Ovary (tissue), 9 donors: Measurements from ENCODE around the gene ZHX3. TPM values are rescaled to one million over a fixed set of nuclear protein-coding genes. Genes with fewer than 3 reads are reported as not detected.

Experiments used
- DNase-seq, 5 donors: peaks; one replicate each; pipeline ENCODE4 v3.0.0-alpha.2; 2019 to 2020
- H3K27ac ChIP-seq, 2 donors: fragments of 200-600 bp; one replicate each; pipeline versions ENCODE4 v1.5.1 to v1.8.0; 2019 to 2022
- H3K27me3 ChIP-seq: fragments of 200-600 bp; one replicate; pipeline ENCODE4 v1.8.0; 2022
- H3K36me3 ChIP-seq: fragments of 200-600 bp; sonication (generic); one replicate; pipeline ENCODE4 v1.5.1; 2019
- H3K4me1 ChIP-seq: one replicate; pipeline ENCODE4 v1.8.1; 2013; ENCODE audit warnings: mild to moderate bottlenecking, moderate library complexity; ENCODE audit not compliant: insufficient read depth
- H3K4me3 ChIP-seq: fragments of 200-600 bp; sonication (generic); one replicate; pipeline ENCODE4 v1.5.1; 2017
- H3K9me3 ChIP-seq, 2 donors: fragments of 200-600 bp in 1 of 2; sonication (generic) in 1 of 2; one replicate each; pipeline versions ENCODE4 v1.5.1 to v1.8.1; 2013 to 2019; ENCODE audit warnings: mild to moderate bottlenecking in 1 of 2, moderate library complexity in 1 of 2
- CTCF ChIP-seq, 3 donors: fragments of 450-650 bp in 2 of 3; fragments of 200-600 bp in 1 of 3; IDR thresholded peaks; one replicate each; pipeline versions ENCODE4 v1.5.1 to v1.8.0; 2016 to 2022; ENCODE audit warnings: antibody characterized with exemption in 3 of 3, mild to moderate bottlenecking in 1 of 3
- EP300 ChIP-seq: sonication (generic); formaldehyde crosslinking; IDR thresholded peaks from one replicate; pipeline ENCODE4 v1.6.1; 2017; ENCODE audit warnings: antibody characterized with exemption
- POLR2A ChIP-seq: fragments of 450-650 bp; IDR thresholded peaks from one replicate; pipeline ENCODE4 v1.6.1; 2017; ENCODE audit warnings: antibody characterized with exemption, mild to moderate bottlenecking, moderate library complexity
- WGBS, 3 donors: extraction: QIAGEN DNeasy Blood & Tissue Kit in 1 of 3; methylation state at CpG; one replicate each; pipeline versions ENCODE4 v1.1.5 to v1.1.7; 2013 to 2017; 5-methylcytosine and 5-hydroxymethylcytosine counted together
- intact Hi-C, 4 donors: fragments of 100-400 bp; cut with DNase I; formaldehyde crosslinking; loops; one replicate each; pipeline versions ENCODE4 v1.11.0 to v1.15.1; 2022 to 2023
- polyA plus RNA-seq, 2 donors: library from polyadenylated mRNA; stranded (reverse); fragments of 200-250 nt in 1 of 2; fragments of 350-450 nt in 1 of 2; fragmentation: Illumina TruSeq in 1 of 2; extraction: RNeasy Lipid Tissue Mini Kit (QIAGEN cat#74804) in 1 of 2; gene quantifications; one replicate each; pipeline ENCODE4 v1.2.3, GENCODE V29; 2013 to 2014
- total RNA-seq, 7 donors: library from RNA; depleted of rRNA in 2 of 7; stranded (reverse); fragments of >200 nt in 2 of 7; fragmentation: NEBNext Ultra II Directional in 3 of 7; extraction: Animal tissue kit (Norgen Biotek cat#: 25700) in 3 of 7; gene quantifications; one replicate each; pipeline versions ENCODE4 v1.1.0 to v1.2.4, GENCODE V29; 2016 to 2023
- donor health status: DM: no; HTN: no; CAD: no; lungs with moderate emphysema.
- donor health status: DM: no; HTN: no; CAD: no.
- donor health status: Bipolar disorder and iron deficiency.
- donor health status: DM: yes; HTN: yes; CAD: no.
- donor health status: DM: no; HTN: no; CAD: no.
- donor health status: DM: yes; HTN: yes; CAD: no.

Gene ZHX3
- total and polyA plus RNA-seq, 9 donors = 17.5 to 72.0 (median 39.6) TPM

- H3K27me3 ChIP-seq = no peaks in the 10 kb centered on the region
- no peaks in the 10 kb centered on the region for H3K36me3 ChIP-seq
- H3K27ac ChIP-seq = no peak overlapping the region
- 93 to 98% (median 97%) methylated on average over 3 of the region's 3 CpGs for WGBS, 3 donors
- H3K9me3 ChIP-seq = no peaks in the 10 kb centered on the region
- TF ChIP-seq POLR2A (no peak), EP300 (no peak), CTCF (IDR thresholded peaks at IDR 0.05) (no peak)
- intact Hi-C loops = loop anchor here in 1 of 4 donors (10.0 kb wide), 1 partner anchor 340 kb away; no protein-coding TSS in a partner anchor
- H3K4me1 ChIP-seq = no peaks in the 10 kb centered on the region
- H3K4me3 ChIP-seq = no peak overlapping the region
- DNase-seq = no peak
These were observed 37.7 kb upstream of the ZHX3 start for GRCh38 chr20:41355192-41355591.

GRCh38 chr20:41353530-41353929 lies 36.0 kb upstream of the ZHX3 start:
- no peak for DNase-seq
- Histone ChIP-seq H3K4me1 (no peaks in the 10 kb centered on the region), H3K27ac (no peak overlapping the region), H3K27me3 (no peaks in the 10 kb centered on the region), H3K36me3 (no peaks in the 10 kb centered on the region), H3K4me3 (no peak overlapping the region), H3K9me3 (no peaks in the 10 kb centered on the region)
- intact Hi-C loops = loop anchor here in 1 of 4 donors (10.0 kb wide), 1 partner anchor 341 kb away; no protein-coding TSS in a partner anchor
- no peak for TF ChIP-seq CTCF (IDR thresholded peaks at IDR 0.05)
- no peak for TF ChIP-seq EP300
- TF ChIP-seq POLR2A = no peak

GRCh38 chr20:41352666-41353065 lies 35.1 kb upstream of the ZHX3 start:
- H3K4me3 ChIP-seq = no peak overlapping the region
- no peaks in the 10 kb centered on the region for H3K27me3 ChIP-seq
- no peaks in the 10 kb centered on the region for H3K9me3 ChIP-seq
- TF ChIP-seq CTCF (IDR thresholded peaks at IDR 0.05) (no peak), POLR2A (no peak), EP300 (no peak)
- no peaks in the 10 kb centered on the region for H3K4me1 ChIP-seq
- no peaks in the 10 kb centered on the region for H3K36me3 ChIP-seq
- H3K27ac ChIP-seq = no peak overlapping the region
- no peak for DNase-seq
- intact Hi-C loops = loop anchor here in 1 of 4 donors (10.0 kb wide), 1 partner anchor 342 kb away; no protein-coding TSS in a partner anchor
- WGBS, 3 donors = 83 to 91% (median 85%) methylated on average over 5 of the region's 5 CpGs

GRCh38 chr20:41352106-41352505 lies 34.6 kb upstream of the ZHX3 start:
- 68 to 91% (median 83%) methylated on average over 4 of the region's 4 CpGs for WGBS, 3 donors
- DNase-seq = no peak
- no peaks in the 10 kb centered on the region for H3K36me3 ChIP-seq
- H3K27me3 ChIP-seq = no peaks in the 10 kb centered on the region
- H3K27ac ChIP-seq = no peak overlapping the region
- TF ChIP-seq POLR2A (no peak), EP300 (no peak), CTCF (IDR thresholded peaks at IDR 0.05) (no peak)
- H3K4me3 ChIP-seq = no peak overlapping the region
- no peaks in the 10 kb centered on the region for H3K9me3 ChIP-seq
- intact Hi-C loops = loop anchor here in 1 of 4 donors (10.0 kb wide), 1 partner anchor 343 kb away; no protein-coding TSS in a partner anchor
- no peaks in the 10 kb centered on the region for H3K4me1 ChIP-seq
